ENCODE measurements around the gene GNB5.
"Not testable (repeated sequence)": the region's sequence is repeated elsewhere in the genome, so short reads cannot be mapped to it uniquely, and the experiment has no call there.

GNB5 gene

DNA sequence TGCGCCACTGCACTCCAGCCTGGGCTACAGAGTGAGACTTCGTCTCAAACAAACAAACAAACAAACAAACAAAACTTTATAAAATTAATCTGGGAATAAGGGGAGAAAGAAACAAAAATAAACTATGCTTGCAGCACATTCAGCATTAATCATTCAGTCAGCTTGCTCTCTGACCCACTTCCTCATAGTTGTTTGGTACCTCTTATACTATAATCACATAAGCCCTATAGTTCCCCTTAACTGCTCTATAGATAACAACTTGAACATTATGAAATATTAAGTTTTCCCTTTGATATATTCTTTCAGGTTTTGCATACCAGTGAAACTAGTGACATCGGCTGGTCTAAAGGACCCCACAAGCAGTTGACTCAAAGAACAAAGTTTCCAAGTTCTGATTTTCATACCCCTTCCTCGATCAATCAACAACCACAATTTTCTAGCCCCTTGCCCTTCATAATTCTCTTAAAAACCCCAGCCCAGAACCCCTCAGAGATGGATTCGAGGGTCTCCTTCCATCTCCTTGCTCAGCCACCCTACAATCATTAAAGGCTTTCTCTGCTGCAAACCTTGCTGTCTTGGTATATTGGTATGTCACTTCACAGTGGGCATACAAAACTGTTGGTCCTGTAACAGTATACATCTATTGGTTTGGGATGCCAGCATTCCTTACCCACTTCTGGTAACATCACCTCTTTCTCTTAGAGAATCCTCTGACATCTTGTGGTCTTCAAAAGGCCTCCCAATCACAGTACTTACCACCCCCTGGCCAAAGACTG lies 105.0 kb downstream of the GNB5 start:
- DNase-seq: no peak

DNA sequence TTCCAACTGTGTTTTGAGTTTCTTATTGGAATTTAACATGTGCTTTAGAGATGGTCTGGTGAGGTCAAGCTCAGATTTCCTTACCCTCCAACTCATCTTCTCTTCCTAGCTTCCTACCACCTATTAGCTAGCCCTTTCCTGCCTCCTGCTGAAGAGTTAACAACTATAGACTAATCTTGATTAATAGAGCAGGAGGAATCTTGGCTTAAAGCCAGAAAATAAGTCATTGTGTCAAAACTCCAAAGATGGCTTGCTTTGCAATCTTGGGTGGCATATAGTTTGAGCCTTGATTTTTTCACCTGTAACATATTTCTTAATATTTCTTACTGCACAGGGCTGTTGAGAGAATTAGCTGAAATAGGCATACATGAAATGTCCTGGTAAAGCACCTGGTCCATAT lies 105.9 kb downstream of the GNB5 start:
- DNase-seq: no peak

GRCh38 chr15:52083603-52084002 lies 107.6 kb downstream of the GNB5 start:
- no peak for DNase-seq

DNA sequence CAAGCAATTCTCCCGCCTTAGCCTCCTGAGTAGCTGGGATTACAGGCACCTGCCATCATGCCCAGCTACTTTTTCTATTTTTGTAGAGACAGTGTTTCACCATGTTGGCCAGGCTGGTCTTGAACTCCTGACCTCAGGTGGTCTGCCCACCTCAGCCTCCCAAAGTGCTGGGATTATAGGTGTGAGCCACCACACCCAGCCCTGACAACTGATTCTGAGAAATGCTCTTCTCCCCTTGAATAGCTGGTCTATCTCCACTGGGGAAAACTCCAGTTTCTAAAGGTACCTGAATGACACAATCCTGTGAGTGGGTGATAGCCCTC lies 108.2 kb downstream of the GNB5 start:
- DNase-seq: not testable (repeated sequence)

DNA sequence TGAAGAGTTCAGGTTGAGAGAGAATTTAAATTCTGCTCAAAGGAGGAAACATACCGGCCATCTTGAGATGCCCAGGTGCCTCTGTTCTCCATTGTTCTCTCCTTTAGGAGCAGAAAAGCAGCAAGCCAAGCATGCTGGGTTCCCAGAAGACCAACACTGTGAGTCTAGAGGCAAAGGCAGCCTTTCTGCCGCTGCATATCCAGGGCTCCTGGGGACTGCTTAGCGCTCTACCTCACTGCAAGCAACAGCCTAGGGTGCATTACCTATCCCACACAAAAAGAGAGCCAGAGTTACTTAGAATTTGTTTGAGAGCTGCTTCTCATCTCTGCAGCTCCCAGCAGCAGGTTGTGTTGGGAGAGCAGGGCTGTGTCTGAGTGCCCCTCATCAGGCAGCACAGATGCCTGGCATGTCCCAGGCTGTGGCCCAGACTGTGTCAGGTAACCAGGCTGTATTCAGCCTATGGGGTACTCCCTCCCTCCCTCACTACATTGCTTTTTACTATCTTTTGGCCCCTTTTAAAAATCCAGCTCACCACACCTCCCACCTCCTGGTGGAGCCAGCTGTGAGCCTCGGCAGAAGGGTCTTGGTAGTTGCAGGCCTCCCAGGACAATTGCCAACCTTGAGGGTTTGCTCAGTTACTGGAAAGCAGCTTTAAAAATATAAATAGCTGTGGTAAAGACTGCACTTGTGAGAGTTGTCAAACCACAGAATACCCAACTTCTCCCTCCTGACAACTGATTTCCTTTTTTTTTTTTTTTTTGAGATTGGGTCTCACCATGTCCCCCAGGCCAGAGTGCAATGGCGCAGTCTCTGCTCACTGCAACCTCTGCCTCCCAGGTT lies 108.8 kb downstream of the GNB5 start:
- no peak for DNase-seq

DNA sequence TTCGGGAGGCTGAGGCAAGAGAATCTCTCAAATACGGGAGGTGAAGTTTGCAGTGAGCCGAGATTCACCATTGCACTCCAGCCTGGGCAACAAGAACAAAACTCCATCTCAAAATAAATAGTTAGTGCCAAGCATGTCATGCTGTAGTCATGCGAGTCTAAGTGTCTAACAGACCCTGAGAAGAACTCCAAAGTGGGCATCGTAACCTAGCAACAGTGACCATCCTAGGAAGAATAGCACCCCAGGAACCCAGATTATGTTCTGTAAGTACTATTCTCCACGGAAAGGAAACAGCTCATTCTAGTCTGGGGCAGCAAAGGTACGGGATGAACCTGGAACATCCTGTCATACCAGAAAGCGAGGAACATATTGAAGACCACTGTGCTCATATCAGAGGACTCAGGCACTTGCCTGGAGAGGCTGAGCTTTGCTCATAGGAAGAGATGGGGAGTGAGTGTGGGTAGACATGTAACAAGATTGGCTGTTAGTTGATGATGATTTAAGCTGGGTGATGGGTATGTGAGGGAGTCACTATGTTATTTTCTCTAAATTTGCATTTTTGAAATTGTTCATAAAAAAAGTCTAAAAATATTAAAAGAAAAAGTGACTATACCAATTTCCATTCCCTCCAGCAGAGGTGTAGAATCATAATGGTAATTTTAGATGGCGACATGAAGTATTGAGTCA lies 110.3 kb downstream of the GNB5 start:
- no peak for DNase-seq

GRCh38 chr15:52080031-52080430 lies 111.2 kb downstream of the GNB5 start:
- no peak for DNase-seq

DNA sequence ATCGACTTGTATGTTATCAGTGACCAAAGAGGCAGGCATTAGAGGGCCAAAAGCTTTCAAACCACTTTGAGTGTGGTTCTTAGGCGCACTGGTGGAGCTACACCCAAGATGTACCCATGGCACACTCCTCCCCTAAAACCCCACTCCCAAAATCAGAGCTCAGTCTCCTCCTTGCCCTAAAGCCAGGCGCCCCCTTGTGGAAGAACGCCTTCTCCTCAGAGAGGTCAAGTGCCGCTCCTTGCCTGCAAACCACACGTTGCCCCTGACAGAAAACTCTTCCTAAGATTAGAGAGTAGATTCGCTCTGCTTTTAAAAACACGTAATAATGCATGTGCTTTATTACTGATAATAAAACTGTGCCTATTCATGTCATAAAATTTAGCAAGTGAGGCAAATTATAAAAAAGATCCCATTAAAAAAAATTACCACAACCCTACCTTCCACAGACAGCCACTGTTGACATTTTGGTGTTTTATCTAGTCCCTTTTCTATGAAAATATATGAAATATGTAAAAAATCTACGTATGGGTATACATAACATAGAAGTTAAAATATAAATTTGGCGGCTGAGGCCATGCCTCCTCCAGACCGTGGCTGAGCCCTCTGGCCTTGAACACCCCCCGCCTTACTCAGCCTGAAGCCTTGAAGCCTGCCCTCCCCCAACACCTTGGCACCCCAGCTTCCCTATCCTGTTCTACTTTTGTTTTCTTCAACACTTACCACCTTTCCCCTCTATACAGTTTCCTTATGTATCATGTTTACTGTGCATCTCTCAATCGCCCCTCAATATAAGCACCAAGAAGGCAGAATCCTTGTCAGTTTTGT lies 112.1 kb downstream of the GNB5 start:
- DNase-seq: no peak

GRCh38 chr15:52078197-52078875 lies 112.9 kb downstream of the GNB5 start:
- no peak for DNase-seq

DNA sequence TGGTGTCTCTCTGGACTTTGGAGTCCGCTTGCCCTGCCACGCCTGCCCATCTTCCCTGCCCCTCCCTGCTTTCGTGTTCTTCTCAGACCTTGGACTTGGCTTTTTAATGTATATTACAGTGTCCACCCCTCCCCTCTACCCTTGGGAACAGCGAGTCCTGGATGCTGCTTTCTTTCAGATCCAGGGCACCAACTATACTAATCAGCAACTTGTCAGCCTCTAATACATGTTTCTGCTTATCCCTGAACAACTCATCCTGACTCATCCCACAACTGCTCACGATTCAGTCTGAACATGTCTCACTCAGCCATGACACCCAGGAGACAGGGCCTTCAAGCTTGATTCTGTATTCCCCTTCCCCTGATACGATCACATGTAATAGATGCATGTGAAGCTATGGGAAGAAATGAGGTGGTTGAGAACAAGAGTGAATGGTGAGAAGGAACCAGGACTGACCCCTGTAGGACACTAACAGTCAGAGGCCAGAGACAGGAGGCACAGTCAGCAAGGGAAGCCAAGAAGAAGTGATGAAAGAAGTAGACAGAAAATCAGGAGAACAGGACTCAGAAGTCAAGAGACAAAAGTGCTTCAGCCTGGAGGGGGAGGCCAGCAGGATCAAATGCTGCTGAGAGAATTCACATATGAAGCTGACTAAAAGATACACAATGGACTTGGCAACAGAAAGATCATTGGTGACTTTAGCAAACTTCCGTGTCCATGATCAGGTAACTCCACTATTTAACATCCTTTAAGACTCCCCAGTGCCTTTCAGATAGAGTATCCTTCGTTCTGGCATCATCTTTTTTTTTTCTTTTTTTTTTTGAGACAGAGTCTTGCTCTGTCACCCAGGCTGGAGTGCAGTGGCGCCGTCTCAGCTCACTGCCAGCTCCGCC lies 114.1 kb downstream of the GNB5 start:
- DNase-seq: no peak

GRCh38 chr15:52071570-52071969 lies 119.6 kb downstream of the GNB5 start:
- no peak for DNase-seq

- DNase-seq: no peak
Observed at GRCh38 chr15:52069559-52069958, 121.6 kb downstream of the GNB5 start.

DNA sequence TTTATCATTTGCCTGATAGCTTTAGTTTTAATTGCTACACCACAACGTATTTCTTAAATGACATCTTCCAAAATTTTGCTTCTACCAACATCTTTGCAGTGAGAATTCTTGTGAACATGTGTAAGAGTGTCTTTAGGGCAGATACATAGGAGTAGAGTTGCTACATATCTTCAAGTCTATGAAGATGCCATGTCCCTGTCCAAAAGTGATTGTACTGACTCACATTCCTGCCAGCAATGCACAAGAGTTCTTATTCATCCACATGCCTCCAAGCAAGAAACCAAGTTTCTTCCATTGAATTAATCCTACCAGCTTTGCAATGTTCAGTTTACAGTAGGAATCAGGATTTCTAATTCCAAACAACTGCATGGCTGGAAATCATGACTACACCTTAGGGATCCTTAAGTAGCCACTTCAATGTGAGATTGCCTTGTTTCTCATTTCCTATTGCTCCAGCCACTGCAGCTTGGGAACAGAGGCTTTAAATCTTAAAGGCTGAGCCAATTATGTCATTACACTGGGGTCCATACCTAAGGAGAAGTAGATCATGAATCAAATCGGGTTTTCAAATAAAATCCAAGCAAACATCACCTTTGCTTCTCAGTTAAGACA lies 123.1 kb downstream of the GNB5 start:
- no peak for DNase-seq

DNA sequence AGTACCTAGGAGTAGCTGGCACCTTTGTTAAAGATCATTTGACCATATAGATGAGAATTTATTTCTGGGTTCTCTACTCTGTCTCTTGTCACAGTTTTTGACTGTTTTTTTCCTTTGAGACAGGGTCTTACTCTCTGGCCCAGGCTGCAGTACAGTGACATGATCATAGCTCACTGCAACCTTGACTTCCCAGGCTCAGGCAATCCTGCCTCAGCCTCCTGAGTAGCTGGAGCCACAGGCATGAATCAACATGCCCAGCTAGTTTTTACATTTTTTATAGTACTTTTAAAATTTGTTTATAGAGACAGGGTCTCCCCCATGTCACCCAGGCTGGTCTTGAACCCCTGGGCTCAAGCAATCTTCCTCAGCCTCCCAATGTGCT lies 123.7 kb downstream of the GNB5 start:
- DNase-seq: no peak

GRCh38 chr15:52066842-52067544 lies 124.2 kb downstream of the GNB5 start:
- DNase-seq: no peak
